ENCODE results near the gene TUBGCP2.

TUBGCP2 gene

GRCh38 chr10:133279326-133280226 lies 29.1 kb downstream of the TUBGCP2 start:
- DNase-seq (ENCODE audit: low read depth): no peak

GRCh38 chr10:133278577-133279265 lies 30.0 kb downstream of the TUBGCP2 start:
- no peak for DNase-seq (ENCODE audit: low read depth)

GRCh38 chr10:133277993-133278576 lies 30.6 kb downstream of the TUBGCP2 start:
- no peak for DNase-seq (ENCODE audit: low read depth)

- DNase-seq (ENCODE audit: low read depth): no peak
Observed at GRCh38 chr10:133277277-133277992, 31.2 kb downstream of the TUBGCP2 start.

- DNase-seq (ENCODE audit: low read depth): no peak
Observed at GRCh38 chr10:133276435-133277201, 32.1 kb downstream of the TUBGCP2 start, which contains the start of gene ADAM8. TSS of gene ADAM8 (minus strand) at chr10:133276868. CDS start at chr10:133276817, 51 bp downstream.

GRCh38 chr10:133276100-133276434 lies 32.6 kb downstream of the TUBGCP2 start:
- DNase-seq (ENCODE audit: low read depth): no peak

GRCh38 chr10:133275684-133276092 lies 33.0 kb downstream of the TUBGCP2 start:
- DNase-seq (ENCODE audit: low read depth): no peak

GRCh38 chr10:133274751-133275683 lies 33.7 kb downstream of the TUBGCP2 start:
- DNase-seq (ENCODE audit: low read depth): no peak

- DNase-seq (ENCODE audit: low read depth): no peak
Observed at GRCh38 chr10:133273534-133274143, 35.0 kb downstream of the TUBGCP2 start.

GRCh38 chr10:133272964-133273420 lies 35.7 kb downstream of the TUBGCP2 start:
- DNase-seq (ENCODE audit: low read depth): no peak

GRCh38 chr10:133272301-133272963 lies 36.2 kb downstream of the TUBGCP2 start:
- no peak for DNase-seq (ENCODE audit: low read depth)

- no peak for DNase-seq (ENCODE audit: low read depth)
Observed at GRCh38 chr10:133271521-133272300, 37.0 kb downstream of the TUBGCP2 start.

- DNase-seq (ENCODE audit: low read depth): no peak
Observed at GRCh38 chr10:133270773-133271297, 37.8 kb downstream of the TUBGCP2 start.

- DNase-seq (ENCODE audit: low read depth): no peak
Observed at GRCh38 chr10:133270204-133270603, 38.5 kb downstream of the TUBGCP2 start.

- no peak for DNase-seq (ENCODE audit: low read depth)
Observed at GRCh38 chr10:133269367-133269766, 39.3 kb downstream of the TUBGCP2 start.

- no peak for DNase-seq (ENCODE audit: low read depth)
Observed at GRCh38 chr10:133268532-133268931, 40.1 kb downstream of the TUBGCP2 start.

- DNase-seq (ENCODE audit: low read depth): no peak
Observed at GRCh38 chr10:133267829-133268228, 40.8 kb downstream of the TUBGCP2 start.

- DNase-seq (ENCODE audit: low read depth): no peak
Observed at GRCh38 chr10:133267293-133267692, 41.4 kb downstream of the TUBGCP2 start.

All from stromal cell of bone marrow (primary cell).